ENCODE data around the gene CACNA1G. TPM values are rescaled to one million over a fixed set of nuclear protein-coding genes. Genes with fewer than 3 reads are reported as not detected.

CACNA1G gene
- total RNA-seq, 2 experiments from 2014 or later = not detected

- Histone ChIP-seq H3K4me2 (ENCODE audit: low read length) (no peak overlapping the region), H3K4me1 (ENCODE audit: insufficient read depth, low read length, poor library complexity, severe bottlenecking) (no peaks in the 10 kb centered on the region), H2AFZ (ENCODE audit: low read length) (no peak overlapping the region), H3K27ac (ENCODE audit: low read depth, low read length, poor library complexity, severe bottlenecking) (no peak overlapping the region), H4K20me1 (ENCODE audit: insufficient read depth, low read length) (no peaks in the 10 kb centered on the region), H3K36me3 (ENCODE audit: insufficient read depth, low read length) (no peaks in the 10 kb centered on the region), H3K9me3 (ENCODE audit: low read length) (no peaks in the 10 kb centered on the region), H3K4me3 (ENCODE audit: low read depth, low read length, poor library complexity, severe bottlenecking) (no peak overlapping the region), H3K79me2 (ENCODE audit: insufficient read depth, low read depth, low read length) (no peaks in the 10 kb centered on the region), H3K9me2 (ENCODE audit: insufficient read depth, low read length) (no peaks in the 10 kb centered on the region)
- POLR2A ChIA-PET = no interaction called here
- BruUV-seq (replicated peaks) = no TSS peak
- intact Hi-C loops (cut with micrococcal nuclease; ENCODE audit: unreplicated experiment) = no loop called here
- CTCF ChIA-PET (ENCODE audit: unreplicated experiment) = no interaction called here
- TF ChIP-seq EZH2phosphoT487 (IDR thresholded peaks at IDR 0.05; ENCODE audit: borderline replicate concordance, low read depth, low read length) (no peak), CTCF (conservative IDR thresholded peaks at IDR 0.05; ENCODE audit: low read length) (no peak)
- no peak for DNase-seq (ENCODE audit: low spot score)
These were observed 28.0 kb downstream of the CACNA1G start for GRCh38 chr17:50588391-50589049.

- Histone ChIP-seq H3K36me3 (ENCODE audit: insufficient read depth, low read length) (no peaks in the 10 kb centered on the region), H2AFZ (ENCODE audit: low read length) (no peak overlapping the region), H3K27ac (ENCODE audit: low read depth, low read length, poor library complexity, severe bottlenecking) (no peak overlapping the region), H3K4me2 (ENCODE audit: low read length) (no peak overlapping the region), H3K9me3 (ENCODE audit: low read length) (no peaks in the 10 kb centered on the region), H3K4me3 (ENCODE audit: low read depth, low read length, poor library complexity, severe bottlenecking) (no peak overlapping the region), H3K9me2 (ENCODE audit: insufficient read depth, low read length) (no peaks in the 10 kb centered on the region), H3K4me1 (ENCODE audit: insufficient read depth, low read length, poor library complexity, severe bottlenecking) (no peaks in the 10 kb centered on the region), H3K79me2 (ENCODE audit: insufficient read depth, low read depth, low read length) (no peaks in the 10 kb centered on the region), H4K20me1 (ENCODE audit: insufficient read depth, low read length) (no peaks in the 10 kb centered on the region)
- ChIA-PET POLR2A (no interaction called here), CTCF (ENCODE audit: unreplicated experiment) (no interaction called here)
- TF ChIP-seq CTCF (conservative IDR thresholded peaks at IDR 0.05; ENCODE audit: low read length) (no peak), EZH2phosphoT487 (IDR thresholded peaks at IDR 0.05; ENCODE audit: borderline replicate concordance, low read depth, low read length) (no peak)
- no peak for DNase-seq (ENCODE audit: low spot score)
- BruUV-seq (replicated peaks) = no TSS peak
- intact Hi-C loops (cut with micrococcal nuclease; ENCODE audit: unreplicated experiment) = no loop called here
These were observed 28.7 kb downstream of the CACNA1G start for GRCh38 chr17:50589095-50589705.
